GM12801 (cell line): ENCODE results near the gene SLC66A1.

Experiments used
- CTCF ChIP-seq: IDR thresholded peaks from one replicate; pipeline ENCODE4 v1.5.1; 2011; ENCODE audit warnings: control low read depth; ENCODE audit not compliant: insufficient read length; ENCODE audit errors: extremely low read depth

Gene SLC66A1

GRCh38 chr1:19306941-19307340 is 5.2 kb upstream of the SLC66A1 start:
- TF ChIP-seq CTCF, result no peak

GRCh38 chr1:19307794-19308508 is 4.2 kb upstream of the SLC66A1 start:
- TF ChIP-seq CTCF, result no peak

GRCh38 chr1:19308509-19308907 is 3.6 kb upstream of the SLC66A1 start:
- no peak for TF ChIP-seq CTCF

- no peak for TF ChIP-seq CTCF
These were observed 2.9 kb upstream of the SLC66A1 start for GRCh38 chr1:19309123-19309813.

GRCh38 chr1:19310061-19310460 is 2.1 kb upstream of the SLC66A1 start:
- TF ChIP-seq CTCF, result no peak

GRCh38 chr1:19310720-19311502 is 1.2 kb upstream of the SLC66A1 start:
- TF ChIP-seq CTCF, result no peak

- TF ChIP-seq CTCF, result no peak
These were observed 609 bp upstream of the SLC66A1 start for GRCh38 chr1:19311503-19311930.
